GM19328 (cell line): ENCODE data around the gene ANO10.

Experiments
- ATAC-seq: cut with Tn5 transposase; IDR thresholded peaks from one replicate; pipeline ENCODE4 v1.9.1; 2021; ENCODE audit warnings: mild to moderate bottlenecking, moderate library complexity; ENCODE audit not compliant: unreplicated experiment

Gene ANO10

GRCh38 chr3:43426388-43426787 is 195.4 kb downstream of the ANO10 start:
- ATAC-seq, result no peak

- ATAC-seq, result no peak
Observed at GRCh38 chr3:43425829-43426228, 196.0 kb downstream of the ANO10 start.

- ATAC-seq, result no peak
Observed at GRCh38 chr3:43423639-43424038, 198.2 kb downstream of the ANO10 start.

- no peak for ATAC-seq
Observed at GRCh38 chr3:43423142-43423541, 198.7 kb downstream of the ANO10 start.

- no peak for ATAC-seq
Observed at GRCh38 chr3:43418601-43419272, 203.1 kb downstream of the ANO10 start.

- no peak for ATAC-seq
Observed at GRCh38 chr3:43417133-43417532, 204.7 kb downstream of the ANO10 start.

- ATAC-seq, result no peak
Observed at GRCh38 chr3:43415088-43415487, 206.7 kb downstream of the ANO10 start.

- ATAC-seq, result no peak
Observed at GRCh38 chr3:43413676-43414368, 208.0 kb downstream of the ANO10 start.

- no peak for ATAC-seq
Observed at GRCh38 chr3:43411429-43411828, 210.4 kb downstream of the ANO10 start.

- no peak for ATAC-seq
Observed at GRCh38 chr3:43410592-43410991, 211.2 kb downstream of the ANO10 start.

- ATAC-seq, result no peak
Observed at GRCh38 chr3:43409506-43409905, 212.3 kb downstream of the ANO10 start.

GRCh38 chr3:43406643-43407023 is 215.2 kb downstream of the ANO10 start:
- no peak for ATAC-seq

- ATAC-seq, result no peak
Observed at GRCh38 chr3:43405888-43406642, 215.7 kb downstream of the ANO10 start.

GRCh38 chr3:43400781-43401730 is 220.8 kb downstream of the ANO10 start:
- no peak for ATAC-seq

GRCh38 chr3:43400167-43400566 is 221.6 kb downstream of the ANO10 start:
- no peak for ATAC-seq

- ATAC-seq, result no peak
Observed at GRCh38 chr3:43399034-43399433, 222.8 kb downstream of the ANO10 start.

GRCh38 chr3:43394041-43394554 is 227.7 kb downstream of the ANO10 start:
- ATAC-seq, result no peak

GRCh38 chr3:43391621-43392020 is 230.2 kb downstream of the ANO10 start:
- ATAC-seq, result no peak

- no peak for ATAC-seq
Observed at GRCh38 chr3:43390255-43390588, 231.6 kb downstream of the ANO10 start.

GRCh38 chr3:43389388-43390254 is 232.2 kb downstream of the ANO10 start:
- ATAC-seq, result no peak
